ENCODE results near the gene ARGFX.
"Not testable (repeated sequence)": the region's sequence is repeated elsewhere in the genome, so short reads cannot be mapped to it uniquely, and the experiment has no call there.

ARGFX gene

DNA sequence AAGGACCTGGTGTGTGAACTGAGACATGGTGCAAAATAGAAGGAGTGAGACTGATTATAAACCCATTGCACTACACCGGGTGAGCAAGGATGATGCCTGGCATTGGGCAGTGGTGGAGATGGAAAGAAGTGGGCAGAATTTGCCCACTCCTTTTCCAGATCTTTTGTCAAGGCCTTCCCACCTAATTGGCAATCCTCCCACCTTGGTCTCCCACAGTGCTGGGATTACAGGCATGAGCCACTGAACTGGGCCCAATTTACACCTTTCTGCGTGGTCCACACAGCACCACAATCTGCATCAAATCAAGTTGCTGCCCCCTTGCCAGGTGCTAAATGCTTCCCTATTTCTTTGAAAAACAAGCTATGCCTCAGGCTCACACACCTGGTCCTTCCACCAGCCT lies 30.8 kb downstream of the ARGFX start:
- DNase-seq (ENCODE audit: low read depth) = no peak
- TF ChIP-seq CTCF (IDR thresholded peaks at IDR 0.05; ENCODE audit: low read length, missing control alignments) = no peak

DNA sequence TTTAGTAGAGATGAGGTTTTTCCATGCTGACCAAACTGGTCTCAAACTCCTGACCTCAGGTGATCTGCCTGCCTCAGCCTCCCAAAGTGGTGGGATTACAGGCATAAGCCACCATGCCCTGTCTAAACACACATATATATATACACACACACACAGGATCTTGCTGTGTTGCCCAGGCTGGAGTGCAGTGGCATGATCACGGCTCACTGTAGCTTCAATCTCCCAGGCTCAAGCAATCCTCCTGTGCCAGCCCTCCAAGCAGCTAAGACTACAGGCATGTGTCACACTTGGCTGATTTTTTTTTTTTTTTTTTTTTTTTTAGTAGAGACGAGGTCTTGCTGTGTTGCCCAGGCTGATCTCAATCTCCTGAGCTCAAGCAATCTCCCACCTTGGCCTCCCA lies 32.2 kb downstream of the ARGFX start:
- not testable (repeated sequence) for H3K4me3 ChIP-seq (replicated peaks; ENCODE audit: low read depth, low read length); DNase-seq (ENCODE audit: low read depth)

More for the DNA sequence above, 30.8 kb downstream of the ARGFX start:
- no peak overlapping the region for H3K4me3 ChIP-seq (replicated peaks; ENCODE audit: low read depth, low read length)

- H3K4me3 ChIP-seq (replicated peaks; ENCODE audit: low read depth, low read length) = no peak overlapping the region
- no peak for DNase-seq (ENCODE audit: low read depth)
- TF ChIP-seq CTCF (IDR thresholded peaks at IDR 0.05; ENCODE audit: low read length, missing control alignments) = no peak
Measured at GRCh38 chr3:121601212-121601812, 33.6 kb downstream of the ARGFX start.

GRCh38 chr3:121604759-121605158 lies 37.0 kb downstream of the ARGFX start:
- no peak for TF ChIP-seq CTCF (IDR thresholded peaks at IDR 0.05; ENCODE audit: low read length, missing control alignments)
- H3K4me3 ChIP-seq (replicated peaks; ENCODE audit: low read depth, low read length) = no peak overlapping the region
- DNase-seq (ENCODE audit: low read depth) = no peak

DNA sequence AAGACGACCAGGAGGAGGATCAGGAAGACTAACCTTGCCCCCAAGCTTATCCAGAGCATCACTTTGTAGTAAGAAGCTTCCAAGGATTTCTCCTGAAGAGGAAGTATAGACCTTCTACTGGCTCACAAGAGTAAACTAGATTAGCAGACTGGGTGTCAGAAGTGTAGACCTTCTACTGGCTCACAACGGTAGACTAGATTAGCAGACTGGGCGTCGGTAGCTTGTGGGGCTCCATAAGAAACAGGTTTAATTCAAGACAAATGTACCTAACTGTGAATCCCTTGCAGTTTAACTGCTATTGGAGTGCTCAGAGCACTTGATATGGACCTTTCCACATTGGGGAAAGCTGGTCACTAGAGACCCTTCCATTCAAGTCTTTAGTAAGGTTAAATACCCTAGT lies 38.4 kb downstream of the ARGFX start:
- DNase-seq (ENCODE audit: low read depth) = no peak
- H3K4me3 ChIP-seq (replicated peaks; ENCODE audit: low read depth, low read length) = no peak overlapping the region
- TF ChIP-seq CTCF (IDR thresholded peaks at IDR 0.05; ENCODE audit: low read length, missing control alignments) = no peak
